K562 (cell line): ENCODE measurements around the gene ARID4B.

ENCODE experiments used
- CTCF ChIP-seq, 3 experiments: IDR thresholded peaks in 2 of 3; conservative IDR thresholded peaks in 1 of 3; 2 replicates each; pipeline ENCODE4 v1.5.1; 2011 to 2012; ENCODE audit warnings: low read length in 3 of 3, mild to moderate bottlenecking in 3 of 3, control low read depth in 2 of 3, improper control_type of control experiment in 1 of 3, inconsistent platforms in 1 of 3, low read depth in 1 of 3, mixed read lengths in 1 of 3, moderate library complexity in 1 of 3; ENCODE audit not compliant: insufficient read depth in 2 of 3
- EP300 ChIP-seq: IDR thresholded peaks from 2 replicates; pipeline ENCODE4 v1.6.1; 2012; ENCODE audit warnings: low read length, improper control_type of control experiment
- MEF2D ChIP-seq: conservative IDR thresholded peaks from 2 replicates; pipeline ENCODE4 v1.6.1; 2016; ENCODE audit warnings: low read depth, missing genetic modification characterization, missing compliant biosample characterization
- YY1 ChIP-seq, 3 experiments: IDR thresholded peaks; 2 replicates each; pipeline ENCODE4 v1.6.1; 2011; ENCODE audit warnings: low read length in 2 of 3, mild to moderate bottlenecking in 2 of 3, moderate library complexity in 2 of 3, borderline replicate concordance in 1 of 3, control low read depth in 1 of 3, low read depth in 1 of 3; ENCODE audit not compliant: insufficient read depth in 3 of 3, insufficient replicate concordance in 2 of 3, control insufficient read depth in 1 of 3, insufficient read length in 1 of 3; ENCODE audit errors: extremely low read depth in 1 of 3
- ZBTB7A ChIP-seq: IDR thresholded peaks from 2 replicates; pipeline ENCODE4 v1.6.1; 2011; ENCODE audit warnings: low read depth, mild to moderate bottlenecking, low read length, moderate library complexity, borderline replicate concordance; ENCODE audit not compliant: control insufficient read depth
- ZNF124 ChIP-seq: sonication (generic); formaldehyde crosslinking; IDR thresholded peaks from 2 replicates; pipeline ENCODE4 v1.8.1; 2022; ENCODE audit warnings: missing genetic modification reagents

GRCh38 chr1:235139315-235139714 is 188.7 kb downstream of the ARID4B start:
- TF ChIP-seq ZBTB7A (no peak), EP300 (no peak), ZNF124 (CRISPR knock-in tag) (no peak), YY1 (IDR thresholded peaks at IDR 0.05; ENCODE audit: borderline replicate concordance in 1 of 3, control insufficient read depth in 1 of 3, extremely low read depth in 1 of 3, insufficient read depth in 3 of 3, insufficient read length in 1 of 3, insufficient replicate concordance in 2 of 3, low read depth in 1 of 3, low read length in 2 of 3) (no peak), MEF2D (tag) (no peak), CTCF (IDR thresholded peaks at IDR 0.05 in 2 of 3, conservative IDR thresholded peaks at IDR 0.05 in 1 of 3; ENCODE audit: insufficient read depth in 2 of 3, low read depth in 1 of 3, low read length in 3 of 3) (no peak)
